ENCODE data around the gene SLC25A47. TPM values are rescaled to one million over a fixed set of nuclear protein-coding genes. Genes with fewer than 3 reads are reported as not detected.

Gene SLC25A47
- total RNA-seq, 1 experiment from 2014 or later = not detected

GRCh38 chr14:100330007-100330344 is 6.8 kb downstream of the SLC25A47 start:
- peaks cover 12% of the 10 kb centered on the region for H3K36me3 Mint-ChIP-seq (ENCODE audit: insufficient read depth, unreplicated experiment)
- ChIA-PET CTCF (no interaction called here), POLR2A (interaction anchor here (1.8 kb wide), 1 partner anchor 11 kb away, joined by 4 read pairs; no protein-coding TSS in a partner anchor)
- no peak for TF ChIP-seq CTCF (IDR thresholded peaks at IDR 0.05; ENCODE audit: unreplicated experiment)
- no peaks in the 10 kb centered on the region for H3K9me3 Mint-ChIP-seq (ENCODE audit: unreplicated experiment)
- no peak overlapping the region for H3K27ac Mint-ChIP-seq (ENCODE audit: low read depth, unreplicated experiment)
- BruUV-seq (replicated peaks) = no TSS peak
- no peak for DNase-seq (ENCODE audit: unreplicated experiment)
- intact Hi-C loops (cut with micrococcal nuclease) = no loop called here
- no peaks in the 10 kb centered on the region for H3K27me3 Mint-ChIP-seq (ENCODE audit: insufficient read depth, unreplicated experiment)
- no peak overlapping the region for H3K4me3 Mint-ChIP-seq (ENCODE audit: unreplicated experiment)
- H3K4me1 Mint-ChIP-seq (ENCODE audit: insufficient read depth, unreplicated experiment) = no peaks in the 10 kb centered on the region

DNA sequence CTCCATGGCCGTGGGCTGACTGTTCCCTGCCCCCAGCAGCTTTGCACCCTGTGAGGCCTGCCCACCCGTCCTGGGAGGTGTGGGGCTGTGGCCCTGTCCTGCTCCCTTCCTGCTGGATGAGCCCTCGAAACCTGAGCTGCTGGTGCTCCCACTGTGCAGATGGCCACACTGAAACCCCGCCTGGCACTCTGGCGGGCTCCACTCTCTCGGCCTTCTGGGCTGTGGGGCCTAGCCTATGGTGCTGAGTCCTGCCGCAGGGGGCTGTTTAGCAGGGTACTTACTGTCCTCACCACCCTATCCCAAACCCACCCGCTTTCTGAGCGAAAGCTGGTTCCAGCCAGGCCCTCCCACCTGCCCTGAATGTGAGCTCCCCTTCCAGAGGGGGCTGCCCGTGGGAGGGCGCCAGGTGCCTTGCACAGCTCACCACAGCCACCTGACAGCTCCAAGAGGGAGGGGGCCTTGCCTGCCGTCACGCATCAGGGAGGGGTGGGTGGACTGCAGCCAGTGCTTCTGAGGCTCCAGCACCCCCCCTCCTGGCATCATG is 7.3 kb downstream of the SLC25A47 start:
- H3K4me3 Mint-ChIP-seq (ENCODE audit: unreplicated experiment) = no peak overlapping the region
- no peaks in the 10 kb centered on the region for H3K4me1 Mint-ChIP-seq (ENCODE audit: insufficient read depth, unreplicated experiment)
- BruUV-seq (replicated peaks) = no TSS peak
- no peak for TF ChIP-seq CTCF (IDR thresholded peaks at IDR 0.05; ENCODE audit: unreplicated experiment)
- H3K27ac Mint-ChIP-seq (ENCODE audit: low read depth, unreplicated experiment) = no peak overlapping the region
- no peaks in the 10 kb centered on the region for H3K9me3 Mint-ChIP-seq (ENCODE audit: unreplicated experiment)
- CTCF ChIA-PET = no interaction called here
- H3K27me3 Mint-ChIP-seq (ENCODE audit: insufficient read depth, unreplicated experiment) = no peaks in the 10 kb centered on the region
- POLR2A ChIA-PET = interaction anchor here (1.8 kb wide), 1 partner anchor 10 kb away, joined by 4 read pairs; no protein-coding TSS in a partner anchor
- peaks cover 12% of the 10 kb centered on the region for H3K36me3 Mint-ChIP-seq (ENCODE audit: insufficient read depth, unreplicated experiment)
- DNase-seq (ENCODE audit: unreplicated experiment) = no peak
- intact Hi-C loops (cut with micrococcal nuclease) = no loop called here

GRCh38 chr14:100332071-100332639 is 9.0 kb downstream of the SLC25A47 start:
- no TSS peak for BruUV-seq (replicated peaks)
- intact Hi-C loops (cut with micrococcal nuclease) = no loop called here
- no peak for TF ChIP-seq CTCF (IDR thresholded peaks at IDR 0.05; ENCODE audit: unreplicated experiment)
- Mint-ChIP-seq H3K36me3 (ENCODE audit: insufficient read depth, unreplicated experiment) (peaks cover 22% of the 10 kb centered on the region), H3K27me3 (ENCODE audit: insufficient read depth, unreplicated experiment) (no peaks in the 10 kb centered on the region), H3K4me1 (ENCODE audit: insufficient read depth, unreplicated experiment) (no peaks in the 10 kb centered on the region), H3K27ac (ENCODE audit: low read depth, unreplicated experiment) (no peak overlapping the region), H3K4me3 (ENCODE audit: unreplicated experiment) (no peak overlapping the region), H3K9me3 (ENCODE audit: unreplicated experiment) (no peaks in the 10 kb centered on the region)
- no peak for DNase-seq (ENCODE audit: unreplicated experiment)
- CTCF ChIA-PET = interaction anchor here (0.6 kb wide), 2 partner anchors 30 to 1982 kb away, joined by 4 to 5 read pairs; no protein-coding TSS in a partner anchor
- POLR2A ChIA-PET = no interaction called here

GRCh38 chr14:100332797-100333196 is 9.7 kb downstream of the SLC25A47 start:
- POLR2A ChIA-PET = no interaction called here
- Mint-ChIP-seq H3K36me3 (ENCODE audit: insufficient read depth, unreplicated experiment) (peaks cover 29% of the 10 kb centered on the region), H3K4me3 (ENCODE audit: unreplicated experiment) (no peak overlapping the region), H3K27me3 (ENCODE audit: insufficient read depth, unreplicated experiment) (no peaks in the 10 kb centered on the region), H3K27ac (ENCODE audit: low read depth, unreplicated experiment) (no peak overlapping the region), H3K4me1 (ENCODE audit: insufficient read depth, unreplicated experiment) (no peaks in the 10 kb centered on the region), H3K9me3 (ENCODE audit: unreplicated experiment) (no peaks in the 10 kb centered on the region)
- DNase-seq (ENCODE audit: unreplicated experiment) = no peak
- no TSS peak for BruUV-seq (replicated peaks)
- CTCF ChIA-PET = interaction anchor here (0.7 kb wide), 1 partner anchor 225 kb away, joined by 4 read pairs; no protein-coding TSS in a partner anchor
- intact Hi-C loops (cut with micrococcal nuclease) = no loop called here
- no peak for TF ChIP-seq CTCF (IDR thresholded peaks at IDR 0.05; ENCODE audit: unreplicated experiment)

Data from MCF 10A (cell line).